ENCODE data around the gene HSPA12B.
A peak's percentile ranks its signal among the peaks of the same experiment; 100 is the strongest.

- no peak for TF ChIP-seq USF2 (IDR thresholded peaks at IDR 0.05; ENCODE audit: low read depth, low read length)
- TF ChIP-seq USF2 (CRISPR knock-in tag; IDR thresholded peaks at IDR 0.05; ENCODE audit: borderline replicate concordance): no peak
- TF ChIP-seq, protein P1, sequence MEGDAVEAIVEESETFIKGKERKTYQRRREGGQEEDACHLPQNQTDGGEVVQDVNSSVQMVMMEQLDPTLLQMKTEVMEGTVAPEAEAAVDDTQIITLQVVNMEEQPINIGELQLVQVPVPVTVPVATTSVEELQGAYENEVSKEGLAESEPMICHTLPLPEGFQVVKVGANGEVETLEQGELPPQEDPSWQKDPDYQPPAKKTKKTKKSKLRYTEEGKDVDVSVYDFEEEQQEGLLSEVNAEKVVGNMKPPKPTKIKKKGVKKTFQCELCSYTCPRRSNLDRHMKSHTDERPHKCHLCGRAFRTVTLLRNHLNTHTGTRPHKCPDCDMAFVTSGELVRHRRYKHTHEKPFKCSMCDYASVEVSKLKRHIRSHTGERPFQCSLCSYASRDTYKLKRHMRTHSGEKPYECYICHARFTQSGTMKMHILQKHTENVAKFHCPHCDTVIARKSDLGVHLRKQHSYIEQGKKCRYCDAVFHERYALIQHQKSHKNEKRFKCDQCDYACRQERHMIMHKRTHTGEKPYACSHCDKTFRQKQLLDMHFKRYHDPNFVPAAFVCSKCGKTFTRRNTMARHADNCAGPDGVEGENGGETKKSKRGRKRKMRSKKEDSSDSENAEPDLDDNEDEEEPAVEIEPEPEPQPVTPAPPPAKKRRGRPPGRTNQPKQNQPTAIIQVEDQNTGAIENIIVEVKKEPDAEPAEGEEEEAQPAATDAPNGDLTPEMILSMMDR (CRISPR knock-in tag; IDR thresholded peaks at IDR 0.05): peak; percentile 81
- peak; percentile 14; the same call in 1 of the 2 replicates for TF ChIP-seq ZNF33B (CRISPR knock-in tag; IDR thresholded peaks at IDR 0.05)
- TF ChIP-seq FOXK1 (CRISPR knock-in tag; IDR thresholded peaks at IDR 0.05; ENCODE audit: borderline replicate concordance, low read depth): peak; percentile 50; the same call in 1 of the 2 replicates
- no peak for TF ChIP-seq JUND (CRISPR knock-in tag; IDR thresholded peaks at IDR 0.05)
- TF ChIP-seq EZH2 (conservative IDR thresholded peaks at IDR 0.05; ENCODE audit: low read depth, low read length): no peak
- no peak for TF ChIP-seq TEAD2 (CRISPR knock-in tag; IDR thresholded peaks at IDR 0.05)
- TF ChIP-seq, protein P2, sequence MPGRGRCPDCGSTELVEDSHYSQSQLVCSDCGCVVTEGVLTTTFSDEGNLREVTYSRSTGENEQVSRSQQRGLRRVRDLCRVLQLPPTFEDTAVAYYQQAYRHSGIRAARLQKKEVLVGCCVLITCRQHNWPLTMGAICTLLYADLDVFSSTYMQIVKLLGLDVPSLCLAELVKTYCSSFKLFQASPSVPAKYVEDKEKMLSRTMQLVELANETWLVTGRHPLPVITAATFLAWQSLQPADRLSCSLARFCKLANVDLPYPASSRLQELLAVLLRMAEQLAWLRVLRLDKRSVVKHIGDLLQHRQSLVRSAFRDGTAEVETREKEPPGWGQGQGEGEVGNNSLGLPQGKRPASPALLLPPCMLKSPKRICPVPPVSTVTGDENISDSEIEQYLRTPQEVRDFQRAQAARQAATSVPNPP (CRISPR knock-in tag; IDR thresholded peaks at IDR 0.05): no peak; the same call in none of the 2 replicates
- peak; percentile 17; the same call in 1 of the 2 replicates for TF ChIP-seq ZNF292 (CRISPR knock-in tag; IDR thresholded peaks at IDR 0.05; ENCODE audit: borderline replicate concordance, low read depth)
- TF ChIP-seq, protein P3, sequence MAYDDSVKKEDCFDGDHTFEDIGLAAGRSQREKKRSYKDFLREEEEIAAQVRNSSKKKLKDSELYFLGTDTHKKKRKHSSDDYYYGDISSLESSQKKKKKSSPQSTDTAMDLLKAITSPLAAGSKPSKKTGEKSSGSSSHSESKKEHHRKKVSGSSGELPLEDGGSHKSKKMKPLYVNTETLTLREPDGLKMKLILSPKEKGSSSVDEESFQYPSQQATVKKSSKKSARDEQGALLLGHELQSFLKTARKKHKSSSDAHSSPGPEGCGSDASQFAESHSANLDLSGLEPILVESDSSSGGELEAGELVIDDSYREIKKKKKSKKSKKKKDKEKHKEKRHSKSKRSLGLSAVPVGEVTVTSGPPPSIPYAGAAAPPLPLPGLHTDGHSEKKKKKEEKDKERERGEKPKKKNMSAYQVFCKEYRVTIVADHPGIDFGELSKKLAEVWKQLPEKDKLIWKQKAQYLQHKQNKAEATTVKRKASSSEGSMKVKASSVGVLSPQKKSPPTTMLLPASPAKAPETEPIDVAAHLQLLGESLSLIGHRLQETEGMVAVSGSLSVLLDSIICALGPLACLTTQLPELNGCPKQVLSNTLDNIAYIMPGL (CRISPR knock-in tag; IDR thresholded peaks at IDR 0.05; ENCODE audit: borderline replicate concordance in 1 of 2, low read depth in 1 of 2): peak; percentile 8 to 90
- TF ChIP-seq SIN3A (IDR thresholded peaks at IDR 0.05; ENCODE audit: borderline replicate concordance, low read depth, low read length): peak; percentile 25; the same call in 1 of the 2 replicates
- no peak; the same call in 1 of the 2 replicates for TF ChIP-seq TBX2 (CRISPR knock-in tag; IDR thresholded peaks at IDR 0.05; ENCODE audit: borderline replicate concordance)
- TF ChIP-seq, protein P4, sequence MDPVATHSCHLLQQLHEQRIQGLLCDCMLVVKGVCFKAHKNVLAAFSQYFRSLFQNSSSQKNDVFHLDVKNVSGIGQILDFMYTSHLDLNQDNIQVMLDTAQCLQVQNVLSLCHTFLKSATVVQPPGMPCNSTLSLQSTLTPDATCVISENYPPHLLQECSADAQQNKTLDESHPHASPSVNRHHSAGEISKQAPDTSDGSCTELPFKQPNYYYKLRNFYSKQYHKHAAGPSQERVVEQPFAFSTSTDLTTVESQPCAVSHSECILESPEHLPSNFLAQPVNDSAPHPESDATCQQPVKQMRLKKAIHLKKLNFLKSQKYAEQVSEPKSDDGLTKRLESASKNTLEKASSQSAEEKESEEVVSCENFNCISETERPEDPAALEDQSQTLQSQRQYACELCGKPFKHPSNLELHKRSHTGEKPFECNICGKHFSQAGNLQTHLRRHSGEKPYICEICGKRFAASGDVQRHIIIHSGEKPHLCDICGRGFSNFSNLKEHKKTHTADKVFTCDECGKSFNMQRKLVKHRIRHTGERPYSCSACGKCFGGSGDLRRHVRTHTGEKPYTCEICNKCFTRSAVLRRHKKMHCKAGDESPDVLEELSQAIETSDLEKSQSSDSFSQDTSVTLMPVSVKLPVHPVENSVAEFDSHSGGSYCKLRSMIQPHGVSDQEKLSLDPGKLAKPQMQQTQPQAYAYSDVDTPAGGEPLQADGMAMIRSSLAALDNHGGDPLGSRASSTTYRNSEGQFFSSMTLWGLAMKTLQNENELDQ (CRISPR knock-in tag; IDR thresholded peaks at IDR 0.05; ENCODE audit: borderline replicate concordance): peak; percentile 16; the same call in 1 of the 2 replicates
- TF ChIP-seq ZNF101 (CRISPR knock-in tag; IDR thresholded peaks at IDR 0.05; ENCODE audit: borderline replicate concordance, low read depth): no peak
Observed at GRCh38 chr20:3768342-3769130, 36.1 kb downstream of the HSPA12B start.

Measured in HepG2 (cell line).